Hematopoietic multipotent progenitor cell (in vitro differentiated cells): ENCODE results near the gene TLE5. TPM values are rescaled to one million over a fixed set of nuclear protein-coding genes. Genes with fewer than 3 reads are reported as not detected.
"Not testable (repeated sequence)": the region's sequence is repeated elsewhere in the genome, so short reads cannot be mapped to it uniquely, and the experiment has no call there.

Source experiments
- DNase-seq, 3 donors: peaks; one replicate each; pipeline ENCODE4 v3.0.0-alpha.2; 2011 to 2015; ENCODE audit warnings: low read depth in 2 of 3, low spot score in 2 of 3
- total RNA-seq: library from RNA; depleted of rRNA; stranded (reverse); fragments of >200 nt; gene quantifications from one replicate; pipeline ENCODE4 v1.2.3, GENCODE V29; 2012

The TLE5 gene
- total RNA-seq, 1 donor = 304 TPM

DNA sequence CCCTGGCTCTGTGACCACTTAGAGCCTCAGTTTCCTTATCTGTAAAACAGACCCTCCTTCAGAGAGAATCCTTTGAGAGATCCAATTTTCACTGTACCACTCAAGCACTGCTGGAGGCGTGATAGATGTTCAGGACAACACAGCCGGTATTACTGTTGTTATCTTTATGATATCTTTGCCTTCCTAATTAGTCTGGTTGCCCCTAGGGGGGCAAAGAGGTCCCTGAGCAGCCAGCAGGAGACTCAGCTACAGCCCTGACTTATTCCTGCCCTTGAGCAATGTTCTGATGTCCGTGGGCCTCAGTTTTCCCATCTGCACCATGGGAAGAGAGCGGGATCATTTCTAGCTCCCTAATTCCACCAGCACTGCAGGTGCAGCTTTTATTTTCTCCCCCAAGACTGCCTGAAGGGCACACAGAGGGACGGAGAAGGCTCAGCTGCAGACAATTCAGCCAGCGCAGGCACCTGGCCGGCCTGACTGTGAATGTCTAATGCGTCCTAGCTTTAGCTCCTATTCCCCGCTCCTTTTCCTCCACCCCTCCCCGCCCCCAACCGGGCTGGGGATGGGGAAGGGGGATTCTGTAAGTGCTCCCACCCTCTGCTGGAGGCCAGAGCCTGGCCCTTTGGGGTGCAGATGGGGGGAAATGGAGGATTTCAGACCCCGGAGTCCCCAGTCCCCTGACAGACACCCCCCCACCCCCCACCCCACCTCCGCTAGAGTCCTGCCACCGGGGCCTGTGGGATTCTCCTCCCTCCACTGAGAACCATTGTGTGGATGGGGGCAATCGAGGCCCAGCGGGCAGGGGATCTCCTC, 16.2 kb downstream of the TLE5 start:
- no peak for DNase-seq

DNA sequence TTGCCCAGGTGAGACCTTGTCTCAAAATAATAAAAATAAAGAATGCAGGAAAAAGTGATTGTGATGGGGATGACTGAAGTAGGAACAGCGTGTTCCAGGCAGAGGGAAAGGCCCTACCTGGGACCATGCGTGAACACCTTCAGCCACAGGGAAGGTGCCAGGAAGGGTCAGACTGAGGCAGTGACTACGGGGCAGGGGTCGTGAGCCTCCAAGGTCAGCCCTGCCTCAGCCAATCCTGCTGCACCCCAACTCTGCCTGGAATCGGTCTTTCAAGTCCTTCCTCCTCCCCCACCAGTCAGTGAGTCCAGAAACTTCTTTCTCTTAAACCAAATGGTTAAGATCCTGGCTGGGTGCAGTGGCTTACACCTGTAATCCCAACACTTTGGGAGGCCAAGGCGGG, 17.1 kb downstream of the TLE5 start:
- DNase-seq = no peak

DNA sequence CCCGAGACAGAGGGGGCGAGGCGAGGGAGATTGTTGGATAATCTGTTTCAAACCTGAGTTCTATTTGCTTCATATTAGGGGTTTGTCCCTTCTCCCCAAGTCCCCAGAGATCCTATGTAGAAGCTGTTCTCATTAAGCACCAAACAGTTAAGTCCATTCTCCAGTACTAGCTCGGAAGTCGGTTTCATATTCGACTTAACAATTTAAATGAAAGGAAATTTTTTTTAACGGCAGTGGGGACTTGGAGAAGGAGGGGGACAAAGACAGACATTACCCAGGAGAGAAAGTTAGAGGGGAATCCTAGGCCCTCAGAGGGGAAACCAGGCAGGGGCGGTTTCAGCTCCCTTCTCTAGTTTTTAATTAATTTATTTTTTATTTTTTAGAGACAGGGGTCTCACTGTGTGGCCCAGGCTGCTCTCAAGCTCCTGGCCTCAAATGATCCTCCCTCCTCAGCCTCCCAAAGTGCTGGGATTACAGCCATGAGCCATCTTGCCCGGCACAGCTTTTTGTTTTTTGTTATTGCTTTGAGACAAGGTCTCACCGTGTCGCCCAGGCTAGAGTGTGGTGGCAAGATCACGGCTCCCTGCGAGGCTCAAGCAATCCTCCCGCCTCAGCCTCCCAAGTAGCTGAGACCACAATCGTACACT, 19.6 kb downstream of the TLE5 start:
- DNase-seq = no peak

DNA sequence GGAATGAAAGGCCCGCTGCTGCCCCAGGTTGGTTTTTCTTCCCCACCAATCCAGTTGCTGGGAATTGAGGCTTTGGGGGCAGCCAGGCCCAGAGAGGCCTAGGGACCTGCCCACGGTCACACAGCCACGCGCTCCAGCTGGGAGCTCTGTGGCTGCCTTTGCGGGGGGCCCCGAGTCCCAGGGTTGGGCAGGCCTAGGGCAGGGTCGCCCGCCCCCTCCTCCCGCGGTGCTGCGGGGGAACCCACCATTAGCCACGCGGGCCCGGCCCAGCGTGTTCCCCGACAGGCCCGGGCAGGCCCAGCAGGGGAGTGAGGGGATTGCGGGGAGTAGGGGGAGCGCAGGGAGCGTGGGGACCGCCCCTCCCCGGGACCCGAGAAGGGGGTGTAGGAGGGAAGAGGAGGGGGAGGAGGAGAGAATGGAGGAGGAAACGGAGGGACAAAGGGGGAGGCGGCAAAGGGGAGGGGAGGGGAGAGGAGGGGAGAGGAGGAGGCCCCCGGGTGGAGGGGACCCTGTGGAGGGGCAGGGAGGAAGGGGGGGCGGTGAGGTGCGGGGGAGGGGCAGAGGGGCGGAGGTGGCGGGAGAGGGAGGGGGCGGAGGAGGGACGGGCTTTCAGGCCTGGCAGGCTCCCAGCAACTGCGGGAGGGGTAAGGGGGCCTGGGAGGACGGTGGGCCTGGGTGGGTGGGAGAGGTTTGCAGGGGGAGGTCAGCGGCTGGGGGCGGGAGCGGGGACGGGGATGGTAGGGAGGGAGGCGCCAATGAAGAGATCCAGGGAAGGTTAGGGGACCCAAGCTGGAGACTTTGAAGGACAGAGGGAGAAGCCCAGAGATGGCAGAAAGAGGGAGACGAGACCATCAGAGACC, 20.3 kb downstream of the TLE5 start:
- no peak for DNase-seq

DNA sequence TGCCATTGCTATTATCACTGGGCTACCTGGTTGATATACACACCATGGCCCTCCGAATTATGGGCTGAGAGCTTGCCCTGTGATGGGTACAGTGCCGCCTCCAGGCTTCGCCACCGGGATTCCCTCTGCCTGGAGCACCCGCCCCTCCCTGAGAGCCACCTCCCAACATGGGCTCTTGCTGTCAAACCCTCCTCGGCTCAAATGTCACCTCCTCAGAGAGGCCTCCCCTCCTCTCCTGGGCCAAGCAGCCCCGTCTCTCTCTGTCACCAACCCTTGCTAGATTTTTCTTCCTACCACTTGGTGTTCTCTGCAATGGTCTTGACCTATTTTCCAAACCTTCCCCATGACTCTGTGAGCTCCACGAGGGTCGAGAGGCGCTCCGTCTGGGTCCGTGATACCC, 21.0 kb downstream of the TLE5 start:
- no peak for DNase-seq

DNA sequence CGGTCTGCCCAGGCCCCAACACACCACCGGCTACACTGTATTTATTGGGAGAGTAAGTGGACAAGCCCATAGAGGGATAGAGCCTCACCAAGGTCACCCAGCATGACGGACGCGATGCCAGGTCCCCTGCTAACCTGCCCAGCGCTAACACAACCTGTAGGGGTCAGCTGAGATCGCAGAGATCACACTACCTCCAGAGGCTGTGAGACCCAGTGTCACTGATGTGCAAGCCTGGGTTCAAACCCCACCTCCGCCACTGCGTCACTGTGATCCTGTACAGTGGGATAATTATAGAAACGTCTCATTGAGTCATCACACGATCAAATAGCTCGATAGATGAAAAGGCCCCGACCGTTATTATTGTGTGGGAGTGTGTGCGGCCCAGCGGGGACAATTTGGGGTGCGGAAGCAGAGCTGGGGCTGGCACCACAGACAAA, 22.6 kb downstream of the TLE5 start:
- no peak for DNase-seq

DNA sequence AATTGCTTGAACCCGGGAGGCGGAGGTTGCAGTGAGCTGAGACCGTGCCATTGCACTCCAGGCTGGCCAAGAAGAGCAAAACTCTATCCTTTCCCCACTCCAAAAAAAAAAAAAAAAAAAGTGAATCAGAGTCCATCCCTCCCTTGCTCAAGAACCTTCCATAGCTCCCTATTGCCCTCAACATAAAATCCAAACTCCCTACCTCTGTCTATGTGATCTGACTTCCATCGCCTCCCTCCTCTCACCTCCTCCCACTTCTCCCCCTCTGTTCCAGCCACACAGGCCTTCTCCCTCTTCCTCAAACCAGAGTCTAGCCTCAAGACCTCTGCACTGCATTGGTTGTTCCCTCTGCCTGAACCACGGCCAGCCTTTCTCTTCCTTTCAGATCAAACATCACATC, 23.2 kb downstream of the TLE5 start:
- no peak for DNase-seq

DNA sequence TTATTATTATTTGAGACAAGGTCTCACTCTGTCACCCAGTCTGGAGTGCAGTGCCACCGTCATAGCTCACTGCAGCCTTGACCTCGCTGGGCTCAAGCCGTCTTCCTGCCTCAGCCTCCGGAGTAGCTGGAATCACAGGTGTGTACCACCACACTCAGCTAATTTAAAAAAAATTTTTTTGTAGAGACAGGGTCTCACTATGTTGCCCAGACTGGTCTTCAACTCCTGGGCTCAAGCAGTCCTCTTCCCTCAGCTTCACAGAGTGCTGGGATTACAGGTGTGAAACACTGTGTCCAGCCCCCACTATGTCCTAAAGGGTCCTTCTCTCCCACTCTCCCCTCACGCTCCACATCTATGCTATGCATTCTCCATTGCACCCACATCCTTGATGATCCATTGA, 24.1 kb downstream of the TLE5 start:
- DNase-seq = no peak

DNA sequence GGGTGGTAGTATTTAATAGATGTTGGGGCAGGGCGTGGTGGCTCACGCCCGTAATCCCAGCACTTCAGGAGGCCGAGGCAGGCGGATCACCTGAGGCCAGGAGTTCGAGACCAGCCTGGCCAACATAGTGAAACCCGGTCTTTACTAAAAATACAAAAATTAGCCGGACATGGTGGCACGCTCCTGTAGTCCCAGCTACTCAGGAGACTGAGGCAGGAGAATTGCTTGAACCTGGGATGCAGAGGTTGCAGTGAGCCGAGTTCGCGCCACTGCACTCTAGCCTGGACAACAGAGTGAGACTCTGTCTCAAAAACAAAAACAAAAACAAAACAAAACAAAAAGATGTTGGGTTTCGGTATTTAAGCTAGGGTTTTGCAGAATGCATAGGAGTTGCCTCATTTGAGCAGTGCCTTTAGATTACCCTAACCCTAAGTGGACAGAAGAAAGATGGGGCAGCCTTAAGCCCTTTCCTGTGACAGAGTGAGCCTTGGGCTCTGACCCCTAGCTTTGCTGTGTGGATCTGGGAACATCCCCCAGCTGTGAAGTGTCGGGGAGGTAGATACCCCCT, 25.2 kb downstream of the TLE5 start:
- not testable (repeated sequence) for DNase-seq

DNA sequence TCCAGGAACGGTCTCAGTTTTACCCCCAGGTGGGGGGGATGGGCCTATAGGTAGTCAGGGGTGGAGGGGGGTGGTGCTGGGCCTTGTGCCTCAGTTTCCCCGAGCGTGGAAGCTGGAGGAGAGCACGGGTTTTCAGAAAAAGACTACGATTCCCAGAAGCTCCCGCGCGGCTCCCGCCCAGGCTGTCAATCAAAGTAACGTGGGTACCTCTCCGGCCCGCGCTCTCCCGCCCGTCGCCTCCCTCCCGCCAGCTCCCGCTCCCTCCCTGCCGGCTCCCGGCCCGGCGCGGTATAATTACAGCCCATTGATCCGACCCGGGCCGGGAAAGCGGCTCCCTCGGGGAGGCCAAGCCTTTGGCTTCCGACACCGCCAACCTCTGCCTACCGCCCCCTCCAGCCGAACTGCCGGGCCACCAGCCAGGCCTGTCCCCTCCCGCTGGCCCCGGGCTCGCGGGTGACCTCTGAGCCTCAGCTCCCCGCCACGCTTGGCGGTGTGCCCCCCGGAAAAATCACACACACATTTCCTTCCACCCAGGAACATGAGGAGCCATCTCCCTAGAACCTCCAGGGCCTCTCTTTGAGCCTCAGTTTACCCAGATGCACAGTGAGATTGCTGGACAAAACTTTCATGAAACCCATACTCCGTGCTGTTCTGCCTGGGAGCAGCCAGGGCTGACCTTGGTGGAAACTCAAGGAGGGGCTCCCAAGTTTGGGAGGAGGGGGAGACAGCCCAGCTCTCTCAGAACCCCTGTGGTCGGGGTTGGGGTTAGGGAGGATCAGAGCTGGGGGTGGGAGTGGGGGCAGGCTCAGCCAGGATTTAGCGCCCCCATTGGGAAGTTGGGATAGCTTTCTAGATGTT, 25.9 kb downstream of the TLE5 start:
- peak; percentile 76 to 90 (median 90) for DNase-seq

DNA sequence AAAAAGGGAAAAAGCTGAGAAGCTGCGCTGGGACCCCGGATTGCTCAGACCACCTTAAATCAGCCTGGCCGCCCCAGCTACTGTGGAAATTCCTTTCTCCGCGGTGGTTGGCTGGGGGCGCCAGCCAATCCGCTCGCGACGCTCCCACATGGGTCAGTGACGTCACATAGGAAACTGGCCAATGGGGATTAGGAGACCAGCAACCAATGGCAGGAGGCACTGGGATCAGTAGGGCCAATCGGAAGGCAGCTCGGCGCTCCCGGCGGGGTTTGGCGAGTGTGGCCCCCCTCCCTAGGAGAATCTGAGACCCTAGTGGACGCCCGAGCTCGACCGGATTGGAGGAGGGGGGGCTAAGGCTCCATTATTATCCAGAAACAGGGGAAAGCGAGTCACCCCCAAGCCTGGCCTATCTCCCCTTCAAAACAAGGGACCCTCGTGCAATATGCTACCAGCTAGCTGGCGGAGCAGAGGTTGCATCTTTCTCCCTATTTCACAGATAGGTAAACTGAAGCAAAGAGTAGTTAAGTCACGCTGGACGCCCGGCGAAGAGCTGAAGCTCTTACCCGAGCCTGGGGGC, 26.7 kb downstream of the TLE5 start:
- DNase-seq = peak; percentile 90 to 99 (median 99)

DNA sequence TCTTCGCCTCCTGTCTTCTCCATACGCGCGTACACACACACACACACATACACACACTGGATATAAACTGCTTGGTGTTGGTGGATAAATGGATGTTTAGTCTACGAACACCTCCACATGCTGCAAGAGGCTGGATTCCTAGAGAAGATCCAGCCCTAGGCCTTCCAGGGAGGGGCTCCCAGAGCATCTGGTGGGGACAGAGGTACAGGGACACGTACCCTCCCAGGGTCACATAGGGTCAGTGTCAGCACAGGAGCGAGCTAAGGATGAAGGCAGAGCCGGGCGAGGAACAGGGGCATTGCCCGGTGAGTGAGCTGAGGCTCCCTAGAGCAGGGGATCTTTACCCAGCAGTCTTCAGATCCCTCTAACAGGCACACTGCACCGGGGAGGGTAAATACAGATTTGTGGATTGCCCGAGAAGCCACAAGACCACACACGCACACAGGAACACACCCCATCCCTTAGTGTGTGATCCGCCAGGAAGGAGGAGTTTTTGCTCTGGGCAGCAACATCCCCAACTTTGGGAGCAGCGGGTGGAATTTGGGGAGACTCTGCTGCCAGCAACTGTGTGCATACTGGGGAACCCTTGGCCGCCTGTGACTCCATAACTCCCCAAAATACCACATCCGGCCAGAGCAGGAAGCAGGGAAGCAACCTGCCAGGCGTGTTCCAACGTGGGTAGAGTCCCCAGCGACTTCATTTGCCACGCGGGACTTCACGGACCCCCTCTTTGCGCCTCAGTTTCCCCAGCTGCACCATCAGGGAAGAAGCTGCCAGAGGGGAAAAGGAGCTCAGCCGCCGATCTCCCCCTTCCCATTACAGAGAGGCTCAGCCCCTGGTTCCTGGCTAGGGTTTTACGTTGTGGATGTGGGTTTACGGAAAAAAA, 27.4 kb downstream of the TLE5 start:
- peak in 1 of 3 donors; percentile 50 for DNase-seq

DNA sequence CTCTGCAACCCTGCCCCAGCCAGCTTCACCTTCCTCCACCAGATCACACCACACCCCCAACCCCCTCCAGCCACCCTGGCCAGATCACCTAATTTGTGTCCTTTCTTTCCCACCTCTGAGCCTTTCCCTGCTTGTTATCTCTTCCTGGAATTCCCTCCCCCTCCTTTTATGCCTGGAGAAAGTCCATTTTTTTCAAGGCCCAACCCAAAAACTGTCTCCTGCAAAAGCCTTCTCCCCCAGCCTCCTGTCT, 28.0 kb downstream of the TLE5 start:
- no peak for DNase-seq

DNA sequence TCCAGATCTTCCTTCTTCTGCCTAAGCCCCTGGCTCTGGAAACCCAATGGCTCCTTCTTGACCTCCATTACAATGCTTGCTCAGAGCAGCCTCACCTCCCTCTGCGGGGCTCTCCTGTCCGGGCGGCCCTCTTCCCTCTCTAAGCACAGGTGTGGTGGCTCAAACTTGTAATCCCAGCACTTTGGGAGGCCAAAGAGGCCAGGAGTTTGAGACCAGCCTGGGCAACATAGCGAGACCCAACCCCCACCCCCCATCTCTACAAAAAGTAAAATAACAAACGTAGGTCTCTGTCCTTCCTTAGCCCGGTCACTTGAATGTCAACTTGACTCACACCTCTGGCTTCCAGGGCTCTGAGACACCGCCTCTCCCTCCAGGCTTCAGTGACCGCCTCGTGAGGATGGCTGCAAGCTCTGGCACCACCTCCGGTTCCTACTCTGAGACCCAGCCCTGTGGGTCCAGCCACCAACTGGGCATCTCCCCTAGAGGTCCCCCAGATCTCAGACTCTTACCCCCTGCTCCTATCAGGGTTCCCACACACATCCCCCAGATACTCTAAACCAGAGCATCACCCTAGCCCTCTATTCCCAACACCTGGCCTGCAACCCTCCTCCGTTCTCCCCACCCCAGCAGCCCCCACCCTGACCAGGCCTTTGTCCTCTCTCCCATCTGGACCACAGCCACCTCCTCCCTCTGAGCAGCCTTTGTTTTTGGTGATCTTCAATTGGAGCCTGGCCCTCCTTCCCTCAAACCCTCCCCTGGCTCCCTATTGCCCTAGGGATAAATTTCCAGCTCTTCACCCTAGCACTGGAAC, 28.5 kb downstream of the TLE5 start:
- DNase-seq = no peak

DNA sequence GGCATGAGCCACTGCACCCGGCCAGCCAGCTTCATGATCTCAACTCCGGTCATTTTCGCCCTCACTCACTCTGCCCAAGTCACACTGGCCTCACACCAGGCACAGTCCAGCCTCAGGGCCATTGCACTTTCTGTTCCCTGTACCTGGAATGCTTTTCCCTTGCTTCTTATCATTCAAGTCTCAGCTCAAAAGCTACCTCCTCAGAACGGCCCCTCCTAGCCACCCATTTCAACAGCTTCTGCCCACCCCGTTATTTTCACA, 30.8 kb downstream of the TLE5 start:
- no peak for DNase-seq

DNA sequence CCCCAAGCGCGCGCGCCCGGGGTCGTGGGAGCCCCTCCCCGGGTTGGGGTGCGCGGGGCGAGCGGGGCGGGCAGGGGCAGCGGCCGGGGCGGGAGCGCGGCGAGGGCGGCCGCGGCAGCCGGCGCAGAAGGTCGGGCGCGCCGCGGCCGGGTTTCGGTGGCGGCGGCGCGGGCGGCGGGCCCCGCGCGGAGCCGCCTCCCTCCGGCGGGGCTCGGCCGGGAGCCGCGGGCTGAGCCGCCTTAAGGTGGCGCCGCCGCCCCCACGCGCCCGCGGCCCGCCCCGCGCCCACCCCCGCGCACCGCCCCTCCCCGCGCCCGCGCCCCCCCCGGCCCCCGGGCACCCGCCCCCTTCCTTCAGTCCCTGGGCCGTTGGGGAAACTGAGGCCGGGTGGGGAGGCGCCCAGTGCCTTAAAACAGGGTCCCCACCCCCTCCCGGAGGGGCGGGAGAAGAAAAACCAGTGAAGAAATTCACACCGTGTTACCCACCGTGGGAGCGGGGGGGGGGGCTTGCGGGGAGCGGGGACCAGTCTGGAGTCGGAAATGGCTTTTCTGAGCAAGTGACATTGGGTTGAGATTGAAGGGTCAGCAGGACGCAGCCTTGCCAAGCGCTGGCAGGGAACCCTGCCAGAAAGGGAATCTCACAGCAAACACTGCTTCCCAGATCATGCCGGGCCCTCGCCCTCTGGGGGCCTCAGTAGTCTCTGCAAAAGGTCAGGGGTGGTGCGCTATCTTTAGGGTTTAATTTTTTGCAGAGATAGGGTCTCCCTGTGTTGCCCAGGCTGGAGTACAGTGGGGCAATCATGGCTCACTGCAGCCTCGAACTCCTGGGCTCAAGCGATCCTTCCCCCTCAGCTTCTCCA, 33.0 kb downstream of the TLE5 start, which contains the start of gene TLE2:
TSS of gene TLE2 (minus strand) at position 216 of the 859 bp plus-strand sequence. CDS start 376 bp downstream, outside the sequence.
- DNase-seq = no peak

DNA sequence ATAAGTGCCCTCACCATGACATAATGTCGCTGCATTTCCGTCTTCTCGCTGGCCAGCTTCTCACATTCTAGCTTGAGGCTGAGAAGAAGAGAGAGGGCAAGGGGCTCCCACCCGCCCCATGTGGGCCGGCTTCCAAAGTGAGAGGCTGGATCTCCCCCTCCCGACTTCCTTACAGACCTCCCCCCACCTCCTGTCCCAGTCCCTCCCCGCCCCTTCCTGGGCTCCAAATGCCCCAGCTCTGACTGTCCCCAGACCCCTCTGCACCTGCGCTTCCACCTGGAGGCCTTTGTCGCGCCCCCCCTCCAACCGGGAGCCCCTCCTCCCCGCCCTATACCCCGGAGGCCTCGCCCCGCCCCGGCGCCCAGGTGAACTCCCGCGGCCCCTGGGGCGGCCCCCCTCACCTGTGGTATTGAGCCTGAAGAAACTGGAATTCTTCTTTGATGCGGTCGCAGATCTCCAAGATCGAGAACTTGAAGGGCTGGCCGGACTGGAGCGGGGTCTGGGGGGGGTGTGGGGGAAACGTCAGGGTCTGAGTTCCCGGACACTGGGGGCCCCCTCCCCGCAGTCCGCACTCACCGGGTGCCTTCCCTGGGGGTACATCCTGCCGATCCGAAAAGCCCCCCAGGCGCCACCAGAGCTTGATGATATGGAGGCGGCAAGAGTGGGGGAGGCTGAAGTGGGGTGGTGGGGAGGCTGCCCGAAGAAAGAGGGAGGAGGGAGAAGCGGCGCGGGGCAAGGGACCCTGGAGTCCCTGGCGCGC, 33.8 kb downstream of the TLE5 start:
- DNase-seq = peak in 1 of 3 donors; percentile 39
